Activated CD4-positive, alpha-beta T cell treated with anti-CD3 and anti-CD28 coated beads for 36 hours (primary cell): ENCODE results near the gene CPB2. TPM values are rescaled to one million over a fixed set of nuclear protein-coding genes. Genes with fewer than 3 reads are reported as not detected.

Experiments
- ATAC-seq: fragments of 200-7000 bp; cut with Tn5 transposase; one replicate; pipeline ENCODE4 v1.10.0; 2021; ENCODE audit warnings: mild to moderate bottlenecking, moderate library complexity
- CTCF ChIA-PET: fragments of 350-600 bp; sonication (Branson Sonifier 250); formaldehyde crosslinking; loops from one replicate; lab custom pipeline; 2021; ENCODE audit warnings: antibody characterized with exemption; lab: Charles Lee
- POLR2A ChIA-PET: fragments of 350-600 bp; sonication (Branson Sonifier 250); formaldehyde crosslinking; loops from one replicate; lab custom pipeline; 2021; ENCODE audit warnings: antibody characterized with exemption, inconsistent platforms; lab: Charles Lee
- DNase-seq: peaks from one replicate; pipeline ENCODE4 v3.0.0-alpha.2; 2020
- H3K27ac Mint-ChIP-seq: one replicate; pipeline ENCODE4 v1.8.0; 2021; ENCODE audit warnings: mixed read lengths
- H3K27me3 Mint-ChIP-seq: one replicate; pipeline ENCODE4 v1.8.0; 2021; ENCODE audit warnings: mixed read lengths
- H3K36me3 Mint-ChIP-seq: one replicate; pipeline ENCODE4 v1.8.0; 2021; ENCODE audit warnings: low read depth, mixed read lengths
- H3K4me1 Mint-ChIP-seq: one replicate; pipeline ENCODE4 v1.8.0; 2021; ENCODE audit warnings: mixed read lengths
- H3K4me3 Mint-ChIP-seq: one replicate; pipeline ENCODE4 v1.8.0; 2021; ENCODE audit warnings: mild to moderate bottlenecking, moderate library complexity, mixed read lengths
- H3K9me3 Mint-ChIP-seq: one replicate; pipeline ENCODE4 v1.8.0; 2021; ENCODE audit warnings: low read depth, mixed read lengths
- intact Hi-C, 2 experiments: fragments of 100-400 bp; cut with DNase I in 1 of 2; cut with micrococcal nuclease in 1 of 2; formaldehyde crosslinking; loops; one replicate each; pipeline versions ENCODE4 v1.14.2 to v1.15.1; 2022 to 2024; cut with DNase I, micrococcal nuclease
- total RNA-seq, 2 experiments: library from RNA; stranded (reverse); gene quantifications; one replicate each; pipeline ENCODE4 v1.2.3, GENCODE V29; 2021

CPB2 gene
- total RNA-seq, 2 experiments from 2014 or later, result not detected

- intact Hi-C loops, result no loop called here
- no peaks in the 10 kb centered on the region for H3K36me3 Mint-ChIP-seq
- CTCF ChIA-PET, result no interaction called here
- POLR2A ChIA-PET, result interaction anchor here (0.6 kb wide), 2 partner anchors 10 to 38 kb away, joined by 3 to 5 read pairs; no protein-coding TSS in a partner anchor
- H3K27me3 Mint-ChIP-seq, result peaks cover 9% of the 10 kb centered on the region
- no peak overlapping the region for H3K4me3 Mint-ChIP-seq
- no peaks in the 10 kb centered on the region for H3K9me3 Mint-ChIP-seq
- H3K4me1 Mint-ChIP-seq, result no peaks in the 10 kb centered on the region
- H3K27ac Mint-ChIP-seq, result no peak overlapping the region
- ATAC-seq (no peak), DNase-seq (no peak)
Measured at GRCh38 chr13:46097015-46097414, 7.8 kb downstream of the CPB2 start.

- Mint-ChIP-seq H3K9me3 (no peaks in the 10 kb centered on the region), H3K4me1 (no peaks in the 10 kb centered on the region), H3K27ac (no peak overlapping the region), H3K36me3 (no peaks in the 10 kb centered on the region), H3K27me3 (peaks cover 10% of the 10 kb centered on the region), H3K4me3 (no peak overlapping the region)
- CTCF ChIA-PET, result interaction anchor here (1.0 to 1.2 kb wide), 2 partner anchors 11 to 32 kb away, joined by 3 read pairs; no protein-coding TSS in a partner anchor
- POLR2A ChIA-PET, result interaction anchor here (0.6 kb wide), 1 partner anchor 160 kb away, joined by 3 read pairs; no protein-coding TSS in a partner anchor
- ATAC-seq, result no peak
- intact Hi-C loops, result no loop called here
- no peak for DNase-seq
Measured at GRCh38 chr13:46094478-46094877, 10.4 kb downstream of the CPB2 start.

- peaks cover 8% of the 10 kb centered on the region for H3K27me3 Mint-ChIP-seq
- POLR2A ChIA-PET, result no interaction called here
- no peak overlapping the region for H3K27ac Mint-ChIP-seq
- no peaks in the 10 kb centered on the region for H3K4me1 Mint-ChIP-seq
- no peak for DNase-seq
- no peaks in the 10 kb centered on the region for H3K9me3 Mint-ChIP-seq
- intact Hi-C loops, result loop anchor here in 1 of 2 experiments (10.0 kb wide), 1 partner anchor 464 kb away; no protein-coding TSS in a partner anchor
- H3K36me3 Mint-ChIP-seq, result no peaks in the 10 kb centered on the region
- CTCF ChIA-PET, result no interaction called here
- ATAC-seq, result no peak
- H3K4me3 Mint-ChIP-seq, result no peak overlapping the region
Measured at GRCh38 chr13:46088821-46089562, 15.8 kb downstream of the CPB2 start.

- no peaks in the 10 kb centered on the region for H3K9me3 Mint-ChIP-seq
- CTCF ChIA-PET, result no interaction called here
- POLR2A ChIA-PET, result interaction anchor here (0.6 kb wide), 1 partner anchor 9 kb away, joined by 3 read pairs; no protein-coding TSS in a partner anchor
- DNase-seq (no peak), ATAC-seq (no peak)
- no peak overlapping the region for H3K27ac Mint-ChIP-seq
- no peaks in the 10 kb centered on the region for H3K4me1 Mint-ChIP-seq
- H3K4me3 Mint-ChIP-seq, result no peak overlapping the region
- intact Hi-C loops, result loop anchor here in 1 of 2 experiments (10.0 kb wide), 1 partner anchor 463 kb away; no protein-coding TSS in a partner anchor
- H3K36me3 Mint-ChIP-seq, result no peaks in the 10 kb centered on the region
- peaks cover 5% of the 10 kb centered on the region for H3K27me3 Mint-ChIP-seq
Measured at GRCh38 chr13:46087481-46087880, 17.4 kb downstream of the CPB2 start.

GRCh38 chr13:46086985-46087384 is 17.8 kb downstream of the CPB2 start:
- Mint-ChIP-seq H3K4me3 (no peak overlapping the region), H3K27me3 (peaks cover 3% of the 10 kb centered on the region), H3K36me3 (no peaks in the 10 kb centered on the region), H3K27ac (no peak overlapping the region), H3K4me1 (no peaks in the 10 kb centered on the region), H3K9me3 (no peaks in the 10 kb centered on the region)
- POLR2A ChIA-PET, result interaction anchor here (0.6 kb wide), 1 partner anchor 10 kb away, joined by 3 read pairs; no protein-coding TSS in a partner anchor
- intact Hi-C loops, result loop anchor here in 1 of 2 experiments (10.0 kb wide), 1 partner anchor 462 kb away; no protein-coding TSS in a partner anchor
- ATAC-seq, result no peak
- DNase-seq, result no peak
- CTCF ChIA-PET, result no interaction called here

- DNase-seq (no peak), ATAC-seq (no peak)
- Mint-ChIP-seq H3K4me1 (no peaks in the 10 kb centered on the region), H3K27me3 (peaks cover 2% of the 10 kb centered on the region), H3K4me3 (no peak overlapping the region), H3K27ac (no peak overlapping the region), H3K9me3 (no peaks in the 10 kb centered on the region), H3K36me3 (no peaks in the 10 kb centered on the region)
- intact Hi-C loops, result loop anchor here in 1 of 2 experiments (10.0 kb wide), 1 partner anchor 462 kb away; no protein-coding TSS in a partner anchor
- ChIA-PET CTCF (no interaction called here), POLR2A (no interaction called here)
Measured at GRCh38 chr13:46086421-46086922, 18.4 kb downstream of the CPB2 start.

- H3K4me3 Mint-ChIP-seq, result no peak overlapping the region
- DNase-seq (no peak), ATAC-seq (no peak)
- no peak overlapping the region for H3K27ac Mint-ChIP-seq
- ChIA-PET POLR2A (interaction anchor here (0.6 kb wide), 1 partner anchor 12 kb away, joined by 5 read pairs; no protein-coding TSS in a partner anchor), CTCF (interaction anchor here (0.6 kb wide), 1 partner anchor 220 kb away, joined by 3 read pairs; no protein-coding TSS in a partner anchor)
- H3K27me3 Mint-ChIP-seq, result peaks cover 2% of the 10 kb centered on the region
- H3K4me1 Mint-ChIP-seq, result no peaks in the 10 kb centered on the region
- intact Hi-C loops, result loop anchor here in 1 of 2 experiments (10.0 kb wide), 1 partner anchor 461 kb away; no protein-coding TSS in a partner anchor
- no peaks in the 10 kb centered on the region for H3K9me3 Mint-ChIP-seq
- H3K36me3 Mint-ChIP-seq, result no peaks in the 10 kb centered on the region
Measured at GRCh38 chr13:46085737-46086136, 19.1 kb downstream of the CPB2 start.

GRCh38 chr13:46082324-46082723 is 22.5 kb downstream of the CPB2 start:
- H3K4me1 Mint-ChIP-seq, result peaks cover 21% of the 10 kb centered on the region
- no peak for DNase-seq
- ChIA-PET POLR2A (no interaction called here), CTCF (interaction anchor here (0.9 to 1.3 kb wide), 3 partner anchors 10 to 44 kb away, joined by 3 to 6 read pairs (median 3); no protein-coding TSS in a partner anchor)
- ATAC-seq, result no peak
- no peaks in the 10 kb centered on the region for H3K36me3 Mint-ChIP-seq
- intact Hi-C loops, result loop anchor here in 1 of 2 experiments (10.0 kb wide), 1 partner anchor 458 kb away; no protein-coding TSS in a partner anchor
- no peak overlapping the region for H3K27ac Mint-ChIP-seq
- no peaks in the 10 kb centered on the region for H3K27me3 Mint-ChIP-seq
- H3K9me3 Mint-ChIP-seq, result no peaks in the 10 kb centered on the region
- no peak overlapping the region for H3K4me3 Mint-ChIP-seq

- intact Hi-C loops, result loop anchor here in 1 of 2 experiments (10.0 kb wide), 1 partner anchor 455 kb away; no protein-coding TSS in a partner anchor
- H3K4me3 Mint-ChIP-seq, result no peak overlapping the region
- H3K27me3 Mint-ChIP-seq, result no peaks in the 10 kb centered on the region
- no peaks in the 10 kb centered on the region for H3K9me3 Mint-ChIP-seq
- ATAC-seq (no peak), DNase-seq (no peak)
- peaks cover 21% of the 10 kb centered on the region for H3K4me1 Mint-ChIP-seq
- POLR2A ChIA-PET, result no interaction called here
- CTCF ChIA-PET, result no interaction called here
- H3K27ac Mint-ChIP-seq, result no peak overlapping the region
- H3K36me3 Mint-ChIP-seq, result no peaks in the 10 kb centered on the region
Measured at GRCh38 chr13:46079770-46080169, 25.1 kb downstream of the CPB2 start.

- no peaks in the 10 kb centered on the region for H3K9me3 Mint-ChIP-seq
- H3K27me3 Mint-ChIP-seq, result no peaks in the 10 kb centered on the region
- H3K27ac Mint-ChIP-seq, result no peak overlapping the region
- ChIA-PET POLR2A (no interaction called here), CTCF (no interaction called here)
- DNase-seq (no peak), ATAC-seq (no peak)
- H3K4me1 Mint-ChIP-seq, result peaks cover 21% of the 10 kb centered on the region
- intact Hi-C loops, result no loop called here
- H3K36me3 Mint-ChIP-seq, result no peaks in the 10 kb centered on the region
- no peak overlapping the region for H3K4me3 Mint-ChIP-seq
Measured at GRCh38 chr13:46077265-46077664, 27.6 kb downstream of the CPB2 start.

GRCh38 chr13:46076827-46077226 is 28.0 kb downstream of the CPB2 start:
- no peaks in the 10 kb centered on the region for H3K9me3 Mint-ChIP-seq

More at GRCh38 chr13:46076827-46077226, 28.0 kb downstream of the CPB2 start:
- POLR2A ChIA-PET, result no interaction called here
- no peak for ATAC-seq
- no peak for DNase-seq
- H3K4me3 Mint-ChIP-seq, result no peak overlapping the region
- intact Hi-C loops, result no loop called here
- no peaks in the 10 kb centered on the region for H3K36me3 Mint-ChIP-seq
- peaks cover 21% of the 10 kb centered on the region for H3K4me1 Mint-ChIP-seq
- CTCF ChIA-PET, result no interaction called here
- H3K27ac Mint-ChIP-seq, result no peak overlapping the region
- H3K27me3 Mint-ChIP-seq, result no peaks in the 10 kb centered on the region
